K562 (cell line): ENCODE results near the gene THOP1. TPM values are rescaled to one million over a fixed set of nuclear protein-coding genes. Genes with fewer than 3 reads are reported as not detected.

Source experiments
- ATAC-seq: fragments of 200-7000 bp; cut with Tn5 transposase; 3 replicates; pipeline ENCODE4 v1.9.1; 2020; ENCODE audit warnings: moderate library complexity
- BruUV-seq: library from RNA; stranded (reverse); fragments of 400-500 nt; replicated peaks from 2 replicates; lab custom pipeline; 2021; lab: Mats Ljungman, UMichigan
- CTCF ChIA-PET: fragments of 300-600 bp; formaldehyde crosslinking; extraction: SDS; loops from one replicate; lab custom pipeline; 2021; ENCODE audit warnings: low intra/inter-chr PET ratio; lab: Yijun Ruan, JAX
- POLR2A ChIA-PET: fragments of 300-600, 350-650 bp; sonication (Branson Sonifier 250); formaldehyde crosslinking; extraction: SDS; loops from one replicate; lab custom pipeline; 2021; ENCODE audit warnings: antibody characterized with exemption, inconsistent platforms; lab: Yijun Ruan, JAX
- DNase-seq, 4 experiments: peaks; one replicate each; pipeline versions ENCODE4 v3.0.0 to v3.0.0-alpha.2; 2011 to 2018; ENCODE audit warnings: low spot score in 3 of 4, mixed read lengths in 3 of 4; ENCODE audit errors: extremely low read depth in 1 of 4
- FAIRE-seq: peaks from 2 replicates; lab custom pipeline; 2011; peaks lifted over from hg19 to GRCh38; lab: Jason Lieb, UNC
- H2AFZ ChIP-seq: 2 replicates; pipeline ENCODE4 v1.6.0; 2011; ENCODE audit warnings: low read depth, low read length, control low read depth, inconsistent platforms
- H3K27ac ChIP-seq: fragments of 200-600 bp; 3 replicates; pipeline ENCODE4 v1.8.0; 2011; ENCODE audit warnings: low read depth, mild to moderate bottlenecking, control low read depth, inconsistent platforms, low read length, moderate library complexity, mixed read lengths; ENCODE audit errors: extremely low read depth
- H3K27me3 ChIP-seq, 2 experiments: fragments of 300-600 bp in 1 of 2; 2 replicates in 1 of 2; 3 replicates in 1 of 2; pipeline versions ENCODE4 v1.6.0 to v1.8.0; 2011; ENCODE audit warnings: inconsistent platforms in 2 of 2, low read length in 2 of 2, mild to moderate bottlenecking in 1 of 2, mixed read lengths in 1 of 2, moderate library complexity in 1 of 2; ENCODE audit not compliant: control insufficient read depth in 2 of 2, insufficient read depth in 2 of 2
- H3K36me3 ChIP-seq: fragments of 300-600 bp; 3 replicates; pipeline ENCODE4 v1.8.0; 2011; ENCODE audit warnings: mild to moderate bottlenecking, low read length, inconsistent platforms; ENCODE audit not compliant: control insufficient read depth, insufficient read depth
- H3K4me1 ChIP-seq, 2 experiments: fragments of 200-600 bp in 1 of 2; replicated peaks in 1 of 2; 2 replicates in 1 of 2; 3 replicates in 1 of 2; pipeline versions ENCODE4 v1.5.1 to v1.8.0; 2011; ENCODE audit warnings: inconsistent platforms in 2 of 2, low read length in 2 of 2, mild to moderate bottlenecking in 1 of 2, mixed read lengths in 1 of 2, moderate library complexity in 1 of 2; ENCODE audit not compliant: control insufficient read depth in 2 of 2, insufficient read depth in 2 of 2
- H3K4me2 ChIP-seq: 2 replicates; pipeline ENCODE4 v1.6.1; 2011; ENCODE audit warnings: low read length, control low read depth, inconsistent platforms, mixed read lengths; ENCODE audit not compliant: insufficient read depth
- H3K4me3 ChIP-seq: fragments of 200-600 bp; sonication (generic), shearing (Covaris generic); 2 replicates; pipeline ENCODE4 v1.5.1; 2016; ENCODE audit warnings: control low read depth, inconsistent platforms
- H3K79me2 ChIP-seq: fragments of 200-600 bp; 3 replicates; pipeline ENCODE4 v1.8.0; 2011; ENCODE audit warnings: low read length, inconsistent platforms; ENCODE audit not compliant: control insufficient read depth, insufficient read depth
- H3K9ac ChIP-seq, 2 experiments: 2 replicates each; pipeline versions ENCODE4 v1.6.0 to v1.6.1; 2011; ENCODE audit warnings: low read depth in 2 of 2, low read length in 2 of 2, control low read depth in 1 of 2, inconsistent platforms in 1 of 2, mild to moderate bottlenecking in 1 of 2, mixed read lengths in 1 of 2; ENCODE audit not compliant: insufficient read depth in 1 of 2
- H3K9me1 ChIP-seq: one replicate; pipeline ENCODE4 v1.6.0; 2011; ENCODE audit warnings: inconsistent platforms, mild to moderate bottlenecking, low read length, moderate library complexity; ENCODE audit not compliant: control insufficient read depth, insufficient read depth
- H3K9me3 ChIP-seq: replicated peaks from 2 replicates; pipeline ENCODE4 v1.5.1; 2011; ENCODE audit warnings: low read depth, low read length, inconsistent platforms; ENCODE audit not compliant: control insufficient read depth, insufficient read depth
- H4K20me1 ChIP-seq: replicated peaks from 2 replicates; pipeline ENCODE4 v1.6.1; 2011; ENCODE audit warnings: low read length, inconsistent platforms, mixed read lengths; ENCODE audit not compliant: control insufficient read depth, insufficient read depth
- COPS2 ChIP-seq: fragments of 450-650 bp; conservative IDR thresholded peaks from 2 replicates; pipeline ENCODE4 v1.6.1; 2016; ENCODE audit warnings: mild to moderate bottlenecking, moderate library complexity
- DDX20 ChIP-seq: fragments of 450-650 bp; IDR thresholded peaks from 2 replicates; pipeline ENCODE4 v1.6.1; 2016; ENCODE audit warnings: missing genetic modification characterization, low read depth, mild to moderate bottlenecking, missing compliant biosample characterization, moderate library complexity
- NR2C2 ChIP-seq, 2 experiments: fragments of 200-800 bp in 1 of 2; sonication (Bioruptor generic) in 1 of 2; sonication (generic) in 1 of 2; formaldehyde crosslinking in 1 of 2; IDR thresholded peaks; 2 replicates each; pipeline versions ENCODE4 v1.6.1 to v1.8.0; 2016 to 2022; ENCODE audit warnings: mild to moderate bottlenecking in 1 of 2, missing compliant biosample characterization in 1 of 2, missing genetic modification characterization in 1 of 2, missing genetic modification reagents in 1 of 2
- TFAM ChIP-seq: fragments of 250-450 bp; sonication (Bioruptor Pico); conservative IDR thresholded peaks from 2 replicates; pipeline ENCODE4 v1.5.0; 2021; ENCODE audit warnings: mild to moderate bottlenecking, moderate library complexity
- XRCC3 ChIP-seq: fragments of 450-650 bp; IDR thresholded peaks from 2 replicates; pipeline ENCODE4 v1.6.1; 2017; ENCODE audit warnings: mild to moderate bottlenecking, moderate library complexity
- ZHX1 ChIP-seq: fragments of 150-350 bp; conservative IDR thresholded peaks from 2 replicates; pipeline ENCODE4 v1.6.1; 2014; ENCODE audit warnings: low read length
- ZNF57 ChIP-seq: fragments of 450-650 bp; formaldehyde crosslinking; IDR thresholded peaks from 2 replicates; pipeline ENCODE4 v1.4.0; 2020; ENCODE audit warnings: mild to moderate bottlenecking, moderate library complexity
- ZNF586 ChIP-seq: fragments of 450-650 bp; formaldehyde crosslinking; conservative IDR thresholded peaks from 2 replicates; pipeline ENCODE4 v1.4.0; 2020; ENCODE audit warnings: mild to moderate bottlenecking, moderate library complexity
- WGBS: fragments of 100-300 bp; shearing (Covaris generic); methylation state at CpG from one replicate; pipeline ENCODE4 v1.1.6; 2016; ENCODE audit warnings: low coverage, mixed read lengths; ENCODE audit not compliant: insufficient coverage; ENCODE audit errors: missing lambda C conversion rate; 5-methylcytosine and 5-hydroxymethylcytosine counted together
- in situ Hi-C: fragments of 300-500 bp; cut with MboI; formaldehyde crosslinking; loops from 4 replicates; pipeline ENCODE4 v1.15.0; 2018; ENCODE audit warnings: inconsistent platforms, mixed read lengths
- intact Hi-C: fragments of 100-400 bp; cut with micrococcal nuclease; formaldehyde crosslinking; loops from 2 replicates; pipeline ENCODE4 v1.14.2; 2022
- polyA plus RNA-seq, 8 experiments: library from polyadenylated mRNA; depleted of rRNA in 4 of 8; stranded (reverse) in 5 of 8; unstranded in 3 of 8; fragments of >200 nt; fragmentation: Nextera tagmentation in 2 of 8; fragmentation: Illumina TruSeq in 1 of 8; extraction: Ambion mirVana in 2 of 8; extraction: Trizol in 1 of 8; gene quantifications; 2 replicates each; pipeline versions ENCODE4 v1.2.1 to v1.2.3, GENCODE V29; 2011 to 2014; ENCODE audit warnings: inconsistent platforms in 1 of 8, missing spikeins in 1 of 8
- total RNA-seq, 7 experiments: library from RNA; depleted of rRNA in 6 of 7; stranded (reverse); fragments of >200 nt in 6 of 7; fragmentation: Illumina TruSeq in 2 of 7; extraction: Trizol in 2 of 7; gene quantifications; 2 replicates each; pipeline versions ENCODE4 v1.2.1 to v1.2.3, GENCODE V29; 2011 to 2021; ENCODE audit warnings: low replicate concordance in 1 of 7

The THOP1 gene
- total and polyA plus RNA-seq, 9 of the 15 experiments (the other 6 are each of a cell fraction or from before 2014, with no cell fraction given), result 1.3 to 255 (median 96.1) TPM

- WGBS, result 98% methylated on average over 15 of the region's 16 CpGs
- ATAC-seq, result no peak
- Histone ChIP-seq H3K4me2 (no peak overlapping the region), H3K79me2 (no peaks in the 10 kb centered on the region), H3K9me3 (no peaks in the 10 kb centered on the region), H3K36me3 (peaks cover 71% of the 10 kb centered on the region; the same call in 2 of the 3 replicates), H3K27me3 (no peaks in the 10 kb centered on the region), H3K4me3 (no peak overlapping the region), H4K20me1 (no peaks in the 10 kb centered on the region), H2AFZ (no peak overlapping the region), H3K27ac (no peak overlapping the region), H3K4me1 (peaks cover 0 to 14% of the 10 kb centered on the region in 2 experiments; a peak in 1 of 5 replicates), H3K9me1 (no peaks in the 10 kb centered on the region), H3K9ac (no peak overlapping the region; a peak in 1 of 4 replicates)
- no TSS peak for BruUV-seq
- CTCF ChIA-PET, result no interaction called here
- POLR2A ChIA-PET, result no interaction called here
- TF ChIP-seq TFAM (CRISPR knock-in tag) (no peak), ZHX1 (no peak), COPS2 (no peak), DDX20 (tag) (no peak), XRCC3 (no peak), ZNF586 (CRISPR knock-in tag) (no peak), ZNF57 (CRISPR knock-in tag) (no peak), NR2C2 (CRISPR knock-in tag; IDR thresholded peaks at IDR 0.05) (no peak), NR2C2 (tag; IDR thresholded peaks at IDR 0.05) (no peak)
- FAIRE-seq, result no peak
- in situ Hi-C loops (no loop called here), intact Hi-C loops (no loop called here)
- no peak for DNase-seq
Measured at GRCh38 chr19:2755811-2756210, 29.5 kb upstream of the THOP1 start.
